ENCODE results near the gene ADPRS. TPM values are rescaled to one million over a fixed set of nuclear protein-coding genes. Genes with fewer than 3 reads are reported as not detected.

The ADPRS gene
- total and polyA plus RNA-seq, 8 donors, result 1.8 to 27.5 (median 14.6) TPM

DNA sequence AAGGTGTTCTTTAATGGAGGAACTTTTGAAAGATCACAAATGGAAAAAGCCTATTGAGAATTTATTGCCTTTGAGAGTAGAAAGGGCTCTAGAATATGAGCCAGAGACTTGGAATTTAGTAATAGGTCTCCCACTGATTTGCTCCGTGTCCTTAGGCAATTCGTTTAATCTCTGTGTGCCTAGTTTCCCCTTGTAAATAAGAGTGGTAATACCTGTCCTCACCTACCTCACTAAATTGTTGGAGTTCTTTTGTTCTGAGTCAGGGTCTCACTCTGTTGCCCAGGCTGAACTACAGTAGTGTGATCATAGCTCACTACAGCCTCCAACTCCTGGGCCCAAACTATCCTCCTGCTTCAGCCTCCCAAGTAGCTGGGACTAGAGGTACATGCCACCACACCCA, 19.8 kb upstream of the ADPRS start:
- 86 to 94% (median 91%) methylated on average over 2 of the region's 2 CpGs for WGBS, 5 donors

DNA sequence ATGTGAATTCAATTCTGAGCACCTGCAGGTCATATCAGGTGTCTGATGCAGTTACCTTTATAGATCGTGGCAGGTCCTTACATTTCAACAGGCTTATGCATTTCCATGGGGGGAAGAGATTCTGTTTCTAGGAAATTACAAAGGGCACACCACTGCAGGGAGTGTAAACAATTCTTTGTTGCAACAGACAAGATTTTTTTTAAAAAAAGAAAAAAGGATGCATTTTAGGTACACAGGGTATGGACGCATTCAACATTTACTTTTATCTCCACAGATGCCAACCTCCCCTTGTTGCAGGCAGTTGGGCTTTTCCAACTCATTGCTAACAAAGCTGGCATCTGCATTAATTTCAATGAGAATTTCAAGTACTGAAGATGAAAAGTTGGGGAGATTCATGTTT, 18.3 kb upstream of the ADPRS start:
- TF ChIP-seq, protein P1, sequence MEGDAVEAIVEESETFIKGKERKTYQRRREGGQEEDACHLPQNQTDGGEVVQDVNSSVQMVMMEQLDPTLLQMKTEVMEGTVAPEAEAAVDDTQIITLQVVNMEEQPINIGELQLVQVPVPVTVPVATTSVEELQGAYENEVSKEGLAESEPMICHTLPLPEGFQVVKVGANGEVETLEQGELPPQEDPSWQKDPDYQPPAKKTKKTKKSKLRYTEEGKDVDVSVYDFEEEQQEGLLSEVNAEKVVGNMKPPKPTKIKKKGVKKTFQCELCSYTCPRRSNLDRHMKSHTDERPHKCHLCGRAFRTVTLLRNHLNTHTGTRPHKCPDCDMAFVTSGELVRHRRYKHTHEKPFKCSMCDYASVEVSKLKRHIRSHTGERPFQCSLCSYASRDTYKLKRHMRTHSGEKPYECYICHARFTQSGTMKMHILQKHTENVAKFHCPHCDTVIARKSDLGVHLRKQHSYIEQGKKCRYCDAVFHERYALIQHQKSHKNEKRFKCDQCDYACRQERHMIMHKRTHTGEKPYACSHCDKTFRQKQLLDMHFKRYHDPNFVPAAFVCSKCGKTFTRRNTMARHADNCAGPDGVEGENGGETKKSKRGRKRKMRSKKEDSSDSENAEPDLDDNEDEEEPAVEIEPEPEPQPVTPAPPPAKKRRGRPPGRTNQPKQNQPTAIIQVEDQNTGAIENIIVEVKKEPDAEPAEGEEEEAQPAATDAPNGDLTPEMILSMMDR (IDR thresholded peaks at IDR 0.05), result no peak
- TF ChIP-seq POLR2A (IDR thresholded peaks at IDR 0.05), result no peak
- TF ChIP-seq EP300 (IDR thresholded peaks at IDR 0.05), result no peak
- no peak for TF ChIP-seq POLR2AphosphoS5 (IDR thresholded peaks at IDR 0.05)
- no peaks in the 10 kb centered on the region for H3K9me3 ChIP-seq
- H3K36me3 ChIP-seq, result no peaks in the 10 kb centered on the region
- intact Hi-C loops (cut with DNase I; ENCODE audit: low total_unique reads), result no loop called here
- no peak for DNase-seq
- no peak overlapping the region for H3K4me3 ChIP-seq
- no peaks in the 10 kb centered on the region for H3K4me1 ChIP-seq
- no peak overlapping the region for H3K27ac ChIP-seq
- 66 to 76% (median 73%) methylated on average over 2 of the region's 2 CpGs for WGBS, 5 donors
- H3K27me3 ChIP-seq, result no peaks in the 10 kb centered on the region

More for the DNA sequence above, 19.8 kb upstream of the ADPRS start:
- no peak for DNase-seq
- H3K27me3 ChIP-seq, result no peaks in the 10 kb centered on the region
- H3K27ac ChIP-seq, result no peak overlapping the region
- H3K36me3 ChIP-seq, result no peaks in the 10 kb centered on the region
- intact Hi-C loops (cut with DNase I; ENCODE audit: low total_unique reads), result no loop called here
- H3K9me3 ChIP-seq, result no peaks in the 10 kb centered on the region
- H3K4me1 ChIP-seq, result no peaks in the 10 kb centered on the region
- TF ChIP-seq EP300 (IDR thresholded peaks at IDR 0.05) (no peak), POLR2A (IDR thresholded peaks at IDR 0.05) (no peak), POLR2AphosphoS5 (IDR thresholded peaks at IDR 0.05) (no peak)
- TF ChIP-seq, protein P1 (IDR thresholded peaks at IDR 0.05), result no peak
- no peak overlapping the region for H3K4me3 ChIP-seq

DNA sequence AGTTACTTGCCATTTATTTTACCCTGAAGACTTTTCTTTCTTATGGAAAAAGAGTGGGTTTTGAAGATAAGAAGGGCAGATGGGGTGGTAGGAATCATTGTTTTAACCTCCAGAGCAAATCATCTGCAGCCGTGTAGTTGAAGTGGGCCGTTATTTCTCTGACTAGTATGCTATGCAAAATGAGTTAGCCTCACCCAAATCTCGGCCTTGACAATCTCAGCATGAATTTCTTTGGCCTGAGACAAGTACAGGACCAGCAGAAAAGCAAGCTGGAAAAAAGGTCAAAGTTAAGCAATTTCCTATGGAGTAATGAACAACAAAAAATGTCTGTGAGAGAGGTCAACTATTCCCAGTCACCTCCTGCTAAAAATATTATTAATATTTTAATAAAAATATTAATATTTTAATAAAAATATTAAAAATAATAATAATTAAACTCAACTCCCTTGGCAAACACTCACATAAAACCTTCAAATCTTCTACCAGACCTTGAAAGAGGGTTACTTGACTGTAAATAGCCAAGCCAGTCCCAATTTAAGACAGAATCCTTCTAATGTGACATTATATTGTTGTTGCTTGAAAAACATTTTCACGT, 11.6 kb upstream of the ADPRS start:
- DNase-seq, result no peak
- 44 to 60% (median 49%) methylated on average over 4 of the region's 4 CpGs for WGBS, 5 donors
- Histone ChIP-seq H3K4me3 (no peak overlapping the region), H3K9me3 (no peaks in the 10 kb centered on the region), H3K27me3 (no peaks in the 10 kb centered on the region), H3K36me3 (no peaks in the 10 kb centered on the region), H3K27ac (no peak overlapping the region), H3K4me1 (no peaks in the 10 kb centered on the region)
- intact Hi-C loops (cut with DNase I; ENCODE audit: low total_unique reads), result no loop called here
- TF ChIP-seq, protein P1 (IDR thresholded peaks at IDR 0.05), result no peak
- TF ChIP-seq POLR2A (IDR thresholded peaks at IDR 0.05) (no peak), POLR2AphosphoS5 (IDR thresholded peaks at IDR 0.05) (no peak), EP300 (IDR thresholded peaks at IDR 0.05) (no peak)

DNA sequence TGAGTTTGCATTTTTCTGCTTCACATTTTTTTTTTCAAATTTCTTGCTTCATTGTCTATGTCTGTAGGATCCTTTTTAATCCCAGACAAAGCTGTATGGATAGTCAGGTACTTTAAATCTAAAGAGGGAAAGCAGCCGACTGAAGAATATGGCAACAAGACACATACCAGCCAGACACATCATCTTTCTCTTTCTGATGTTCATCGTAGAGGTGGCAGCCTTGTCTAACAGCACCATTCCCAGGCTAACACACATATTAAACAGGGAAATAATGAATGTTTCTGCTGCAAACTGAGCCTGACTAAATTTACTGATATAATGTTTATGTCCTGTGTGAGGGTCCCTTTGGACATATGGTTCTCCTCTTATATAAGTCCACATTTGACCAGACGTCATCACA, 8.5 kb upstream of the ADPRS start:
- Histone ChIP-seq H3K9me3 (no peaks in the 10 kb centered on the region), H3K27ac (no peak overlapping the region), H3K4me3 (no peak overlapping the region), H3K36me3 (no peaks in the 10 kb centered on the region), H3K4me1 (peaks cover 12 to 17% (median 13%) of the 10 kb centered on the region in 4 donors), H3K27me3 (peaks cover 0 to 24% (median 6%) of the 10 kb centered on the region in 3 donors)
- WGBS, 5 donors, result 69 to 83% (median 72%) methylated on average over 3 of the region's 3 CpGs
- no peak for DNase-seq
- intact Hi-C loops (cut with DNase I; ENCODE audit: low total_unique reads), result no loop called here
- TF ChIP-seq POLR2A (IDR thresholded peaks at IDR 0.05), result no peak
- no peak for TF ChIP-seq POLR2AphosphoS5 (IDR thresholded peaks at IDR 0.05)
- TF ChIP-seq EP300 (IDR thresholded peaks at IDR 0.05), result no peak
- TF ChIP-seq, protein P1 (IDR thresholded peaks at IDR 0.05), result no peak
